GM12878 (cell line): ENCODE data around the gene KCNH5.
"Not testable (repeated sequence)": the region's sequence is repeated elsewhere in the genome, so short reads cannot be mapped to it uniquely, and the experiment has no call there.

Source experiments
- EP300 ChIP-seq, 2 experiments: fragments of 150-350 bp in 1 of 2; IDR thresholded peaks; 2 replicates each; pipeline ENCODE4 v1.6.1; 2011 to 2012; ENCODE audit warnings: low read depth in 2 of 2, low read length in 2 of 2, borderline replicate concordance in 1 of 2, improper control_type of control experiment in 1 of 2, inconsistent platforms in 1 of 2; ENCODE audit not compliant: control insufficient read depth in 1 of 2
- FOXM1 ChIP-seq: IDR thresholded peaks from 2 replicates; pipeline ENCODE4 v1.6.1; 2012; ENCODE audit warnings: low read depth, mild to moderate bottlenecking, inconsistent platforms, low read length, moderate library complexity
- JUNB ChIP-seq: IDR thresholded peaks from 2 replicates; pipeline ENCODE4 v1.6.1; 2016; ENCODE audit warnings: antibody characterized with exemption, mild to moderate bottlenecking
- MEF2A ChIP-seq: IDR thresholded peaks from 2 replicates; pipeline ENCODE4 v1.6.1; 2011; ENCODE audit warnings: low read depth, mild to moderate bottlenecking, low read length, moderate library complexity; ENCODE audit not compliant: insufficient read depth
- SIN3A ChIP-seq: IDR thresholded peaks from 2 replicates; pipeline ENCODE4 v1.6.1; 2012; ENCODE audit warnings: low read depth, low read length, improper control_type of control experiment
- SIX5 ChIP-seq: IDR thresholded peaks from 2 replicates; pipeline ENCODE4 v1.6.1; 2011; ENCODE audit warnings: mild to moderate bottlenecking, low read depth, low read length, moderate library complexity; ENCODE audit not compliant: severe bottlenecking
- SREBF2 ChIP-seq: IDR thresholded peaks from 2 replicates; pipeline ENCODE4 v1.6.1; 2012; ENCODE audit warnings: mild to moderate bottlenecking, low read length
- TCF7 ChIP-seq: IDR thresholded peaks from 2 replicates; pipeline ENCODE4 v1.6.1; 2014; ENCODE audit warnings: antibody characterized with exemption, borderline replicate concordance
- TF ChIP-seq, protein P1 (sequence below), 3 experiments: IDR thresholded peaks in 2 of 3; conservative IDR thresholded peaks in 1 of 3; 2 replicates each; pipeline ENCODE4 v1.5.1; 2011; ENCODE audit warnings: low read depth in 3 of 3, low read length in 3 of 3, mild to moderate bottlenecking in 3 of 3, control low read depth in 2 of 3, moderate library complexity in 2 of 3, inconsistent platforms in 1 of 3, mixed read lengths in 1 of 3; ENCODE audit not compliant: control insufficient read depth in 2 of 3, insufficient read depth in 1 of 3; ENCODE audit errors: extremely low read depth in 1 of 3
- TF ChIP-seq, protein P2 (sequence below): IDR thresholded peaks from 2 replicates; pipeline ENCODE4 v1.6.1; 2011; ENCODE audit warnings: borderline replicate concordance, low read depth, mild to moderate bottlenecking, moderate library complexity, mixed read lengths, low read length; ENCODE audit not compliant: insufficient read depth; ENCODE audit errors: extremely low read length

- TF ChIP-seq MEF2A; EP300 (IDR thresholded peaks at IDR 0.05; ENCODE audit: borderline replicate concordance in 1 of 2, control insufficient read depth in 1 of 2, low read depth in 2 of 2, low read length in 2 of 2); SIN3A; TCF7; SIX5; JUNB; FOXM1; SREBF2: not testable (repeated sequence)
- TF ChIP-seq, protein P1, sequence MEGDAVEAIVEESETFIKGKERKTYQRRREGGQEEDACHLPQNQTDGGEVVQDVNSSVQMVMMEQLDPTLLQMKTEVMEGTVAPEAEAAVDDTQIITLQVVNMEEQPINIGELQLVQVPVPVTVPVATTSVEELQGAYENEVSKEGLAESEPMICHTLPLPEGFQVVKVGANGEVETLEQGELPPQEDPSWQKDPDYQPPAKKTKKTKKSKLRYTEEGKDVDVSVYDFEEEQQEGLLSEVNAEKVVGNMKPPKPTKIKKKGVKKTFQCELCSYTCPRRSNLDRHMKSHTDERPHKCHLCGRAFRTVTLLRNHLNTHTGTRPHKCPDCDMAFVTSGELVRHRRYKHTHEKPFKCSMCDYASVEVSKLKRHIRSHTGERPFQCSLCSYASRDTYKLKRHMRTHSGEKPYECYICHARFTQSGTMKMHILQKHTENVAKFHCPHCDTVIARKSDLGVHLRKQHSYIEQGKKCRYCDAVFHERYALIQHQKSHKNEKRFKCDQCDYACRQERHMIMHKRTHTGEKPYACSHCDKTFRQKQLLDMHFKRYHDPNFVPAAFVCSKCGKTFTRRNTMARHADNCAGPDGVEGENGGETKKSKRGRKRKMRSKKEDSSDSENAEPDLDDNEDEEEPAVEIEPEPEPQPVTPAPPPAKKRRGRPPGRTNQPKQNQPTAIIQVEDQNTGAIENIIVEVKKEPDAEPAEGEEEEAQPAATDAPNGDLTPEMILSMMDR (IDR thresholded peaks at IDR 0.05 in 2 of 3, conservative IDR thresholded peaks at IDR 0.05 in 1 of 3; ENCODE audit: control insufficient read depth in 2 of 3, extremely low read depth in 1 of 3, insufficient read depth in 1 of 3, low read depth in 3 of 3, low read length in 3 of 3): not testable (repeated sequence)
- TF ChIP-seq, protein P2, sequence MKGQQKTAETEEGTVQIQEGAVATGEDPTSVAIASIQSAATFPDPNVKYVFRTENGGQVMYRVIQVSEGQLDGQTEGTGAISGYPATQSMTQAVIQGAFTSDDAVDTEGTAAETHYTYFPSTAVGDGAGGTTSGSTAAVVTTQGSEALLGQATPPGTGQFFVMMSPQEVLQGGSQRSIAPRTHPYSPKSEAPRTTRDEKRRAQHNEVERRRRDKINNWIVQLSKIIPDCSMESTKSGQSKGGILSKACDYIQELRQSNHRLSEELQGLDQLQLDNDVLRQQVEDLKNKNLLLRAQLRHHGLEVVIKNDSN: not testable (repeated sequence)
These were observed 187.2 kb downstream of the KCNH5 start for GRCh38 chr14:62858011-62858410.
